H9 (cell line): ENCODE results near the gene SOX1. TPM values are rescaled to one million over a fixed set of nuclear protein-coding genes. Genes with fewer than 3 reads are reported as not detected.

Experiments used
- DNase-seq: peaks from one replicate; pipeline ENCODE4 v3.0.0-alpha.2; 2017
- H2AFZ ChIP-seq: one replicate; pipeline ENCODE4 v1.6.1; 2013; ENCODE audit warnings: mild to moderate bottlenecking, low read length, control low read depth, moderate library complexity
- H2AK5ac ChIP-seq: 2 replicates; pipeline ENCODE4 v1.6.1; 2013; ENCODE audit warnings: low read length, control low read depth, mixed read lengths; ENCODE audit not compliant: insufficient read length
- H2BK120ac ChIP-seq: one replicate; pipeline ENCODE4 v1.6.1; 2013; ENCODE audit warnings: low read depth, mild to moderate bottlenecking, low read length, control low read depth, inconsistent platforms; ENCODE audit not compliant: poor library complexity, severe bottlenecking
- H2BK12ac ChIP-seq: 2 replicates; pipeline ENCODE4 v1.6.1; 2013; ENCODE audit warnings: low read length, control low read depth, mixed read lengths, low read depth; ENCODE audit not compliant: insufficient read length
- H2BK15ac ChIP-seq: 2 replicates; pipeline ENCODE4 v1.6.1; 2013; ENCODE audit warnings: low read depth, low read length, control low read depth
- H2BK20ac ChIP-seq: one replicate; pipeline ENCODE4 v1.6.1; 2013; ENCODE audit warnings: low read depth, mild to moderate bottlenecking, low read length, control low read depth, inconsistent platforms; ENCODE audit not compliant: poor library complexity, severe bottlenecking
- H2BK5ac ChIP-seq: 2 replicates; pipeline ENCODE4 v1.6.1; 2013; ENCODE audit warnings: low read length, control low read depth, mixed read lengths; ENCODE audit not compliant: insufficient read length
- H3K14ac ChIP-seq: 2 replicates; pipeline ENCODE4 v1.6.1; 2013; ENCODE audit warnings: low read length, control low read depth; ENCODE audit not compliant: insufficient read depth
- H3K18ac ChIP-seq: 2 replicates; pipeline ENCODE4 v1.6.1; 2013; ENCODE audit warnings: low read depth, mild to moderate bottlenecking, mixed read lengths, low read length, control low read depth; ENCODE audit not compliant: insufficient read length
- H3K23ac ChIP-seq: 2 replicates; pipeline ENCODE4 v1.6.1; 2013; ENCODE audit warnings: low read length, control low read depth, mixed read lengths, low read depth; ENCODE audit not compliant: insufficient read length
- H3K23me2 ChIP-seq: 2 replicates; pipeline ENCODE4 v1.6.1; 2013; ENCODE audit warnings: low read depth, mild to moderate bottlenecking, mixed read lengths, low read length, control low read depth; ENCODE audit not compliant: insufficient read length, poor library complexity, severe bottlenecking
- H3K27ac ChIP-seq: 2 replicates; pipeline ENCODE4 v1.5.1; 2013; ENCODE audit warnings: low read length, control low read depth, mixed read lengths, low read depth; ENCODE audit not compliant: insufficient read length
- H3K27me3 ChIP-seq: 2 replicates; pipeline ENCODE4 v1.6.1; 2013; ENCODE audit warnings: low read length, control low read depth, inconsistent platforms; ENCODE audit not compliant: insufficient read depth
- H3K4ac ChIP-seq: 2 replicates; pipeline ENCODE4 v1.6.1; 2013; ENCODE audit warnings: low read depth, mild to moderate bottlenecking, control low read depth, inconsistent platforms, low read length, moderate library complexity
- H3K4me1 ChIP-seq: 2 replicates; pipeline ENCODE4 v1.6.1; 2013; ENCODE audit warnings: low read length, control low read depth, inconsistent platforms; ENCODE audit not compliant: insufficient read depth
- H3K4me2 ChIP-seq: 2 replicates; pipeline ENCODE4 v1.6.1; 2013; ENCODE audit warnings: low read length, control low read depth, mixed read lengths; ENCODE audit not compliant: insufficient read length, insufficient read depth
- H3K56ac ChIP-seq: 2 replicates; pipeline ENCODE4 v1.6.1; 2013; ENCODE audit warnings: low read depth, mild to moderate bottlenecking, mixed read lengths, low read length, control low read depth; ENCODE audit not compliant: insufficient read length
- H3K79me1 ChIP-seq: 2 replicates; pipeline ENCODE4 v1.6.1; 2013; ENCODE audit warnings: low read depth, mild to moderate bottlenecking, moderate library complexity, low read length, control low read depth, inconsistent platforms; ENCODE audit not compliant: insufficient read depth, poor library complexity, severe bottlenecking
- H3K79me2 ChIP-seq: 2 replicates; pipeline ENCODE4 v1.6.1; 2013; ENCODE audit warnings: low read length, control low read depth, inconsistent platforms; ENCODE audit not compliant: insufficient read depth
- H3K9ac ChIP-seq: 2 replicates; pipeline ENCODE4 v1.6.1; 2013; ENCODE audit warnings: low read length, control low read depth, mixed read lengths; ENCODE audit not compliant: insufficient read length; ENCODE audit errors: extremely low read depth
- H3K9me3 ChIP-seq: one replicate; pipeline ENCODE4 v1.6.1; 2013; ENCODE audit warnings: low read depth, low read length, inconsistent platforms; ENCODE audit not compliant: control insufficient read depth
- H3T11ph ChIP-seq: one replicate; pipeline ENCODE4 v1.6.1; 2013; ENCODE audit warnings: mild to moderate bottlenecking, low read length, control low read depth, inconsistent platforms
- H4K20me1 ChIP-seq: one replicate; pipeline ENCODE4 v1.6.1; 2013; ENCODE audit not compliant: control insufficient read depth, insufficient read length, insufficient read depth
- H4K5ac ChIP-seq: 2 replicates; pipeline ENCODE4 v1.6.1; 2013; ENCODE audit warnings: low read depth, mild to moderate bottlenecking, mixed read lengths, low read length, control low read depth; ENCODE audit not compliant: insufficient read length
- H4K8ac ChIP-seq: replicated peaks from 2 replicates; pipeline ENCODE4 v1.6.1; 2013; ENCODE audit warnings: low read length, control low read depth, mixed read lengths, low read depth; ENCODE audit not compliant: insufficient read length
- H4K91ac ChIP-seq: 2 replicates; pipeline ENCODE4 v1.6.1; 2013; ENCODE audit warnings: low read depth, mild to moderate bottlenecking, moderate library complexity, mixed read lengths, low read length, control low read depth; ENCODE audit not compliant: insufficient read length
- H3K27ac Mint-ChIP-seq, 3 experiments: 2 replicates in 2 of 3; 3 replicates in 1 of 3; pipeline ENCODE4 v1.8.0; 2020 to 2021; ENCODE audit warnings: mixed read lengths in 3 of 3, mild to moderate bottlenecking in 1 of 3, moderate library complexity in 1 of 3
- H3K27me3 Mint-ChIP-seq: 2 replicates; pipeline ENCODE4 v1.8.0; 2021; ENCODE audit warnings: low read depth, mild to moderate bottlenecking, moderate library complexity, mixed read lengths
- H3K36me3 Mint-ChIP-seq, 3 experiments: 2 replicates in 2 of 3; 3 replicates in 1 of 3; pipeline ENCODE4 v1.8.0; 2020 to 2021; ENCODE audit warnings: low read depth in 3 of 3, mixed read lengths in 3 of 3; ENCODE audit not compliant: insufficient read depth in 1 of 3
- H3K4me1 Mint-ChIP-seq, 2 experiments: 2 replicates each; pipeline ENCODE4 v1.8.0; 2020; ENCODE audit warnings: mixed read lengths in 2 of 2
- H3K4me3 Mint-ChIP-seq, 2 experiments: 2 replicates in 1 of 2; 3 replicates in 1 of 2; pipeline ENCODE4 v1.8.0; 2020 to 2021; ENCODE audit warnings: mild to moderate bottlenecking in 2 of 2, mixed read lengths in 2 of 2, moderate library complexity in 1 of 2
- H3K9me3 Mint-ChIP-seq, 2 experiments: 2 replicates in 1 of 2; 3 replicates in 1 of 2; pipeline ENCODE4 v1.8.0; 2020; ENCODE audit warnings: mild to moderate bottlenecking in 2 of 2, mixed read lengths in 2 of 2, moderate library complexity in 1 of 2
- WGBS: extraction: QIAGEN DNeasy Blood & Tissue Kit; methylation state at CpG from one replicate; pipeline ENCODE4 v1.1.7; 2013; ENCODE audit warnings: missing lambda C conversion rate, low lambda C conversion rate, mixed read lengths; ENCODE audit not compliant: insufficient read length; ENCODE audit errors: extremely low coverage; 5-methylcytosine and 5-hydroxymethylcytosine counted together
- total RNA-seq: library from RNA; stranded (reverse); gene quantifications from 2 replicates; pipeline ENCODE4 v1.2.1, GENCODE V29; 2021
- TF ChIP-seq, protein P1 (sequence below): fragments of 200-600 bp; sonication (generic); conservative IDR thresholded peaks from 3 replicates; pipeline ENCODE4 v1.8.0; 2021; ENCODE audit warnings: antibody characterized with exemption, mild to moderate bottlenecking

Gene SOX1
- total RNA-seq, 1 experiment from 2014 or later = 0.17 TPM

DNA sequence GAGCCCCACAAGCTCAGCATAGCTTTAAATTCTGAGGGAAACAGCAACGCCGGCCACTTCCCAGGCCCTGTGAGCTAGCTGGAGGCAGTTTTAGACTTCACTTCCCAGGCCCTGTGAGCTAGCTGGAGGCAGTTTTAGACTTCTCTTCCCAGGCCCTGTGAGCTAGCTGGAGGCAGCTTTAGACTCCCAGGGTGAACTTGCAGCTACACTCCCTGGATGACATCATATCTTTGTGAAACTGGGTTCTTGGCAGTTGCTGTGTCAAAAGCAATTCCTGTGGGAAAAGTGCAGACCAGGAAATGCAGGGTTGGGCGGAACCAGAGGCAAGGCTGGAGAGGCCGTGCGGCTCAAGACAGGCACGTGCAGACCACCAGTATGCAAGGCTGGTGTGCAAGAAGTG lies 12.7 kb downstream of the SOX1 start:
- peak overlapping the region in 1 of 3 experiments; percentile 67; a peak in 2 of 7 replicates for H3K27ac Mint-ChIP-seq

More for the DNA sequence above, 12.7 kb downstream of the SOX1 start:
- 0 out of 2 replicates have a peak overlapping the region, but pooled peaks have one; percentile 12 for H2BK15ac ChIP-seq
- no peak overlapping the region for H4K5ac ChIP-seq
- H3T11ph ChIP-seq = no peak overlapping the region
- no peaks in the 10 kb centered on the region for H3K79me2 ChIP-seq
- H3K18ac ChIP-seq = no peak overlapping the region
- no peak overlapping the region for H4K91ac ChIP-seq
- H3K4me2 ChIP-seq = no peak overlapping the region
- Mint-ChIP-seq H3K4me1 (peaks cover 14 to 19% of the 10 kb centered on the region in 2 experiments), H3K9me3 (peaks cover 12 to 17% of the 10 kb centered on the region in 2 experiments), H3K27me3 (peaks cover 67% of the 10 kb centered on the region), H3K36me3 (peaks cover 7 to 12% (median 7%) of the 10 kb centered on the region in 3 experiments; a peak in 6 of 7 replicates), H3K4me3 (no peak overlapping the region)
- H3K9me3 ChIP-seq = peaks cover 7% of the 10 kb centered on the region
- no peaks in the 10 kb centered on the region for H3K23me2 ChIP-seq
- peaks cover 26% of the 10 kb centered on the region for H3K27me3 ChIP-seq
- no peak overlapping the region for H3K14ac ChIP-seq
- no peak for DNase-seq
- H3K79me1 ChIP-seq = no peaks in the 10 kb centered on the region
- H2AFZ ChIP-seq = no peak overlapping the region
- no peaks in the 10 kb centered on the region for H4K20me1 ChIP-seq
- no peak overlapping the region for H3K9ac ChIP-seq
- no peak overlapping the region for H2BK12ac ChIP-seq
- no peak overlapping the region for H3K56ac ChIP-seq
- no peak overlapping the region for H4K8ac ChIP-seq
- no peak overlapping the region for H3K23ac ChIP-seq
- peaks cover 6% of the 10 kb centered on the region; the same call in 1 of the 2 replicates for H3K4me1 ChIP-seq
- no peak overlapping the region for H2BK120ac ChIP-seq
- H3K4ac ChIP-seq = no peak overlapping the region
- WGBS = no CpG with 5 or more reads among the region's 6 CpGs
- no peak overlapping the region for H2AK5ac ChIP-seq
- H2BK5ac ChIP-seq = no peak overlapping the region
- no peak overlapping the region for H3K27ac ChIP-seq
- TF ChIP-seq, protein P1, sequence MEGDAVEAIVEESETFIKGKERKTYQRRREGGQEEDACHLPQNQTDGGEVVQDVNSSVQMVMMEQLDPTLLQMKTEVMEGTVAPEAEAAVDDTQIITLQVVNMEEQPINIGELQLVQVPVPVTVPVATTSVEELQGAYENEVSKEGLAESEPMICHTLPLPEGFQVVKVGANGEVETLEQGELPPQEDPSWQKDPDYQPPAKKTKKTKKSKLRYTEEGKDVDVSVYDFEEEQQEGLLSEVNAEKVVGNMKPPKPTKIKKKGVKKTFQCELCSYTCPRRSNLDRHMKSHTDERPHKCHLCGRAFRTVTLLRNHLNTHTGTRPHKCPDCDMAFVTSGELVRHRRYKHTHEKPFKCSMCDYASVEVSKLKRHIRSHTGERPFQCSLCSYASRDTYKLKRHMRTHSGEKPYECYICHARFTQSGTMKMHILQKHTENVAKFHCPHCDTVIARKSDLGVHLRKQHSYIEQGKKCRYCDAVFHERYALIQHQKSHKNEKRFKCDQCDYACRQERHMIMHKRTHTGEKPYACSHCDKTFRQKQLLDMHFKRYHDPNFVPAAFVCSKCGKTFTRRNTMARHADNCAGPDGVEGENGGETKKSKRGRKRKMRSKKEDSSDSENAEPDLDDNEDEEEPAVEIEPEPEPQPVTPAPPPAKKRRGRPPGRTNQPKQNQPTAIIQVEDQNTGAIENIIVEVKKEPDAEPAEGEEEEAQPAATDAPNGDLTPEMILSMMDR = no peak
- no peak overlapping the region for H2BK20ac ChIP-seq
